Choroid plexus epithelial cell (primary cell): ENCODE results near the gene ACYP1.
A peak's percentile ranks its signal among the peaks of the same experiment; 100 is the strongest.

Experiments used
- DNase-seq: peaks from one replicate; pipeline ENCODE4 v3.0.0-alpha.2; 2010; ENCODE audit warnings: low read depth
- H3K4me3 ChIP-seq: 2 replicates; pipeline ENCODE4 v1.5.1; 2011; ENCODE audit warnings: low read depth, mild to moderate bottlenecking, control low read depth, low read length, moderate library complexity
- TF ChIP-seq, protein P1 (sequence below): conservative IDR thresholded peaks from 2 replicates; pipeline ENCODE4 v1.5.1; 2011; ENCODE audit warnings: low read depth, mild to moderate bottlenecking, control low read depth, inconsistent platforms, low read length, moderate library complexity

The ACYP1 gene

DNA sequence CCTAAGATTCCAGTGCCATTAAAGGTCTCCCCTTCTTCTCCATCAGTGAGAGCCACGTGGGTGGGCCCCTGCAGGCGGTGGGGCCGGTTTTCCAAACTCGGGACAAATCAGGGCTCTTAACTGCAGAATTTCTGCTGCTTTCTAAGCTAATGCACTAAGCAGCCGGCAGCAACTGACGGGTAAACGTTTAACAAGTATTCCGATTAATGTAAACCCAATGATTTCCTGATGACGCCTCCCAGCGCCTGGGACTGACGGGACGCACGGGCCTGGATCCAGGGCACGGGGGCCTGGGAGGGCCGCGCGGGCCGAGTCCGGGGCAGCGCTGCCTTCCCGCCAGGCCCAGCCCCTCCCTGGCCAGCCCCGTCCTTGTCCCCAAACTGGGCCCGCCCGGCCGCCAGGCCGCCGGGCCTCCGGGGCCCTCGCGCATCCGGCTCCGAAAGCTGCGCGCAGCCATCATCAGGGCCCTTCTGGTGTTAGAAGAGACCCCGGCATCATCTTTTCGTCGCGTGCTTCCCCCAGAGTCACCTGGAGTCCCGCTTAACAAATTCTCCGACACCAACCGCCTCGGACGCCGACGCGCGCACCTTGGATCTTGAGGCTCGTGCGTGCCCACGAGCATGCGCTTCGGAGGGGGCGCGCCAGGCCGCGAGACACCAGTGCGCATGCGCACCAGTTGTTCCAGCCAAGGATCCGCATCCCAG is 12.8 kb downstream of the ACYP1 start, which contains the start of gene MLH3:
MLH3 (minus strand) TSS at position 616 of the 704 bp plus-strand sequence. CDS start 1,812 bp downstream, outside the sequence.
- H3K4me3 ChIP-seq, result peak within 1 kb of the TSS; percentile 71
- TF ChIP-seq, protein P1, sequence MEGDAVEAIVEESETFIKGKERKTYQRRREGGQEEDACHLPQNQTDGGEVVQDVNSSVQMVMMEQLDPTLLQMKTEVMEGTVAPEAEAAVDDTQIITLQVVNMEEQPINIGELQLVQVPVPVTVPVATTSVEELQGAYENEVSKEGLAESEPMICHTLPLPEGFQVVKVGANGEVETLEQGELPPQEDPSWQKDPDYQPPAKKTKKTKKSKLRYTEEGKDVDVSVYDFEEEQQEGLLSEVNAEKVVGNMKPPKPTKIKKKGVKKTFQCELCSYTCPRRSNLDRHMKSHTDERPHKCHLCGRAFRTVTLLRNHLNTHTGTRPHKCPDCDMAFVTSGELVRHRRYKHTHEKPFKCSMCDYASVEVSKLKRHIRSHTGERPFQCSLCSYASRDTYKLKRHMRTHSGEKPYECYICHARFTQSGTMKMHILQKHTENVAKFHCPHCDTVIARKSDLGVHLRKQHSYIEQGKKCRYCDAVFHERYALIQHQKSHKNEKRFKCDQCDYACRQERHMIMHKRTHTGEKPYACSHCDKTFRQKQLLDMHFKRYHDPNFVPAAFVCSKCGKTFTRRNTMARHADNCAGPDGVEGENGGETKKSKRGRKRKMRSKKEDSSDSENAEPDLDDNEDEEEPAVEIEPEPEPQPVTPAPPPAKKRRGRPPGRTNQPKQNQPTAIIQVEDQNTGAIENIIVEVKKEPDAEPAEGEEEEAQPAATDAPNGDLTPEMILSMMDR, result no peak
- peak; percentile 80 for DNase-seq

DNA sequence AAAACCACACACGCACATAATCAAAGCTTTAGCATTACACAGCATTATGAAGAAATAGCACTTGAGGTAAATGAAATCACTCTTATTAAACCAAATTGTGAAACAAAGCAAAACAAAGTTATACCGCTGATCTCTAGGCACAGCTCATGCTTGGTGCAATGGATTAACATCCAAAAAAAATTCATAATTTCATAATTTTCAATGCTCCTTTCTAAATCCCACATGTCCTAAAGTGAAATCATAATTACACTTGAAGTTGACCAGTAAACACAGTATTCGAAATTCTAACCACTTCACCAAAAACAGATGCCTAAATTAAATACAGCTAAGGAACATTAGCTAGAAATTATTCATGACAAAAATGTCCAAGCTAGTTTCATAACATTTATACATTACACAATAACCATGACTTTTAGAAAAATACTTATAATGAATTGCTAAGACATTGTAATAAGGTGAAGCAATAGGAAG is 14.1 kb downstream of the ACYP1 start:
- no peak overlapping the region for H3K4me3 ChIP-seq
- TF ChIP-seq, protein P1, result no peak
- DNase-seq, result no peak

DNA sequence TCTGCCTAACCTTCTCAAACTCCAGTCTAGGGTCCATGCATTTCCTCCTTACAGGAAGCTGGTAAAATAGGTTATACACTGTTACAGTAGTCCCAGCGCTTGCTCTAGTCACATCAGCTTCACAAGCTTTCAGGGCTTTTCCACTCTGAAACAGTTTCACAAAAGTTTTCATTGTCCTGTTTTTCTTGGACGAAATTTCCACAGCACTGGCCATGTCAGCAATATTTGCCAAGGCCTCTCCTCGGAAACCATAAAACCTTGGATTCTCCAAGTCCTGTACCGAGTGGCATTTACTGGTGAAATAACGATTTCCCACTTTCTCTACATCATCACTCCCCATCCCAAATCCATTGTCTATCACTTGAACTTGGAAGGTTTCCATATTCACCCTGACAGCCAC is 14.7 kb downstream of the ACYP1 start:
- TF ChIP-seq, protein P1, result no peak
- no peak overlapping the region for H3K4me3 ChIP-seq
- DNase-seq, result no peak

DNA sequence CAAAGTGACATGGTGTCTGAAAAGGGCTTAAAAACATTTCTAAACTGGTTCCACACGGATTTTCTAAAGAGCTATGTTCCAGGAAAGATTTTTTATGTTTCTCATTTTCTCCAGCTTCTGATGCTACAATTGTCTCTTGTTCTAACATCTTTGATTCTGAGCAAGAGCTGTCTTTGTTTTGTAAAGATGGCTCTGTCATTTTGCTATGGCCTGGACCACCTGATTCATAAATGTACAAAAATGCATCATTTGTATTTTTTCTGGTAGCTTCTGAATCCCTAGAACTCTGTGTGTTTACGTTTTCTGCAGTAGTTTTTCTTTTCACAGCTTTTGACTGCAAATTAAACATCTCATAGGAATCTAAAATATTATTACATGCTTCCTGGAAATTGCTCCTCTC is 15.7 kb downstream of the ACYP1 start:
- no peak overlapping the region for H3K4me3 ChIP-seq
- TF ChIP-seq, protein P1, result no peak
- no peak for DNase-seq

DNA sequence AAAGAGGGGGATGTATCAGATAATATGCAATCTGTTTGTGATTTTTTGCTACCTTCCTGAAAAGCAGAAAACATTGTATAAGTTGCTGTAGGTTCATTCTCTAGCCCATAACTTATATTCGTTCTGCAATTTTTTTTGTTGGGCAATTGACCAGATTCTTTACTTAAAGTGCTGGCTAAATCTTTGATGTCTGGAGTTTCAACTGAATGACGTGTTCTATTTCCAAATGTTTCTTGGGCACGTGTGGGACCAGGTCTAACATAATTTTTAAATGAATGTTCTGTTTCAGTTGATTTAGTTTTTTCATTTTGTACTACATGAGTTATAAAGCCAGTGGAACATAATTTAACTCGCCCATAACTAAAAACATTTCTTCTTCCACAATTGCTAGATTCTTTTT is 16.3 kb downstream of the ACYP1 start:
- TF ChIP-seq, protein P1, result no peak
- DNase-seq, result no peak
- H3K4me3 ChIP-seq, result no peak overlapping the region

DNA sequence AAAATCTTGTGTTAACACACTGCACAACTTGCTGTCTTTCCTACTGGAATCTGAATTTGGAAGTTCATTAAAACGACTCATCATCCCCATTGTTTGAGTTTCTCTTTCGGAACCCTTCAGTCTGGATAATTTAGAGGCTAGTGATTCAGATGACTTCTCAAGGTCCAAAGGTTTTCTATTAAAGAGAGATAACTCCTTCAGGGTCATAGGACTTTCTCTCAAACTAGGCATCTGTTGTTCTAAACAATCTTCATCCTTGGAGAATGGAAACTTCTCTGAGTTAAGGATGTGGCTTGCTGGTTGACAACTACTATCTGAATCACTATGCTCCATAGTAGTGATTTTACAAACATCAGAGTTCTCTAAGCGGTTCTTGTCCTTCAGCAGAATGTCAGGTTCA is 16.9 kb downstream of the ACYP1 start:
- no peak overlapping the region for H3K4me3 ChIP-seq
- TF ChIP-seq, protein P1, result no peak
- DNase-seq, result no peak

DNA sequence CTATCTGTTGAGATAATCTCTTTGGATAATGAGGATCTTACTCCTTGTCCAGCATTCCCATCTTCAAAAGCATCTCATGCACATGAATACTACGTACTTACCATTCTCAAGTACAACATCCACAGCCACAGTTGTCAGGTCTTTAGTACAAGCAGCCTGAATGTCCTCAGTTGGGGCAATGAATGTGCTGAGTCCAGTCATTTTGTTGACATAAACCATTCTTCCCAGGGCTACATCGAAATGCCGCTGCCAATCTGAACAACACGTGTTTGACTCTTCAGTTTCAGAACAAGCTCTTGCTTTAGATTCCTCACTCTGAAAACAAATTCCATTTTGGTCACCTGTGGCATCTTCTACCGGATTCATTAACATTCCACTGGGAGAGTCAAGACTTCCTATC is 17.5 kb downstream of the ACYP1 start:
- DNase-seq, result no peak
- no peak overlapping the region for H3K4me3 ChIP-seq
- TF ChIP-seq, protein P1, result no peak
